ENCODE data around the gene ZNF366. TPM values are rescaled to one million over a fixed set of nuclear protein-coding genes. Genes with fewer than 3 reads are reported as not detected.

Gene ZNF366
- polyA plus RNA-seq, 3 donors, result 3.4 to 4.5 (median 4.1) TPM

DNA sequence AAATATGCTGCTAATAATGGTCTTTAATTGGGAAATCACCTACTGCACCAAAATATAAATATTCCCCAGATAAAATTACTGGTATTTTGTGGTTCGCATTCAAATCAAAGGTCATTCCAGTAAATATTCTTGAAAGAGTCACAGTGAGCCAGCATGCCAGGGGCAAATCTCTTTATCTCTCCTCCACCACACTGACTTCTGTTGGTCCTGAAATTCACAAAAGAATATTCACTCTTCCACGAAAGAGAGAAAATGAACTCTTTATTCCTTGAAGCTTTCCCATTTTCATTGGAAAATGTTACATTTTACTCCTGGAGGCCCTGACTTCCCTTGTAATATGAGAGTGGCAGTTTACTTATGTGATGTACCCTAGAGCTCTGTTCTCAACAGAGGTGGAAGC, 39.7 kb downstream of the ZNF366 start:
- no peak for DNase-seq

DNA sequence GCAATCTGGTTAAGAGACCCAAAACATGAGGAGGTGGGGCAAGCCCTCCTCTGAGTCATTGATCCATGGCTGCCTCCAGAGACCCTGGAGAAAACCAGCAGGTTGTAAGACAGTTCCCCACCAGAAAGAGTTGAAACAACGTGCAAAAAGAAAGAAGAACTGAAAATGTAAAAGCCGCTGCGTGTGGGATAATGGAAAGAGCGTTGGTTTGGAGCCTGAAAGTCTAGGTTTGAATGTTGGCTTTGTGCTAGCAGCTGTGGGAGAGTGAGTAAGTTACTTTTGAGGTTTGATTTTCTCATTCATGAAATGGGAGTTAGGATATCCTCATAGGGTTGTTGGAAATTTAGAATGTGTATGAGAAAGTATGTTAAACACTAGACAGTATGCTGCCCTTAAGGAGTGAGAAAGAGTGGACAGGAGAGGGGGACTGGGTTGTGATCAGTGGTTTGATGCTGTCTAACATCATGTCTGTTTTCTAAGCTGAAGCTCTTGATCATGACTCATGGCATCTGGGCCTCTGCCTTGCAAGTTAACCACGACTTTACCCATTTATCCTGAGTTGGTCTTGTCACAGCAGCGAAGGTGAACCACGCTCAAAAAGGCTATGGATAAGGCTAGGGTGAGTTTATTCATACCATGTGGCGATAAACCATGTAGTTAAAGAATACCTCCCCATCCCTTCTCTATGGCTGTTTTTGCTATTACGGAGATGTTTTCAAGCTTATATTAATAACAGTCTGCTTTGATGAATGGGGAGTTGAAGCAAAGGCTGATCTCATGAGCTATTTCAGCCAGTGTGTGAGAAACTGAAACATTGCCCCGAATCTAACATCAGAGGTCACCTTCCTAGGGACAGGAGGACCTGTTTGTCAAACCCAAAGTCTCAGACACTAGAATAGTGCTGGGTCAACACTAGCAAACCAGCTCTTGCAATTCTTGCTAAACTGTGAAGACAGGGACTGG, 41.3 kb downstream of the ZNF366 start:
- DNase-seq, result no peak

DNA sequence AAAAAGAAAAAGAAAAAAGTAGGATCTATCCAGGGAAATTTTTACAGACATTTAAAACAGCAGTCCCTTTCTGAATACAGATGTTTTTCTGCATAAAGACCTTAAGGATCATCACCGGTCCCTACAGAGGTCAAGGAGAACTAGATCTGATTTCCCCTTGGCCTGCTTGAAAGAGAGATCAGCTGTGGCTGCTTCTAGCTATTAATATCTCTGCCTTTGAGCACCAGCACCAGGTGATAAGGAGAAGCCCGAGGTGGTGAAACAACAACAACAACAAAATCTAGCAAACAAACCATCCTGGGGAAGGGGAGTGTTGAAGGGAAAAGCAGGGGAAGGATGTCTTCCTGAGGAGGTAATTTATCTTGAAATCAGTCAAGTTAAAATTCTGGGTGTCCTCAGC, 42.1 kb downstream of the ZNF366 start:
- no peak for DNase-seq

DNA sequence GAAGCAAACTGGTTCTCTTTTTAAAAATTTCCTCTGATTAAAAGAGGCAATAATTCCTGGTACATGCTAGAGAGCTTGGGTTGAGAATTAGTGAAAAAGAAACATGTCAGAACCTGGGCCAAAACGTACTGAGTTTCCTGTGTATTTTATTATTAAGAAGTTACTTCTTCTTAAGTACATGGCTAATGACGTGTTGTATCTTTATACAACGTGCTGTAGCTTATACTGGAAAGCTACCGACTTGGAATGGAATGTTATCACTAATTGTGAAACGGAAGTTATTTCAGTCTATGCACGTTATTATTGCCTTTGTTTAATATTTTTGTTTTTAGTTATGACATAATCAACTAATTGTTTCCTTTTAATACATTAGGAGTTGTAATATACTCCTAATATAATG, 43.1 kb downstream of the ZNF366 start:
- no peak for DNase-seq

GRCh38 chr5:72463449-72464052, 43.7 kb downstream of the ZNF366 start:
- no peak for DNase-seq

- no peak for DNase-seq
These were observed 46.8 kb downstream of the ZNF366 start for GRCh38 chr5:72460413-72460812.

GRCh38 chr5:72459913-72460312, 47.3 kb downstream of the ZNF366 start:
- DNase-seq, result no peak

DNA sequence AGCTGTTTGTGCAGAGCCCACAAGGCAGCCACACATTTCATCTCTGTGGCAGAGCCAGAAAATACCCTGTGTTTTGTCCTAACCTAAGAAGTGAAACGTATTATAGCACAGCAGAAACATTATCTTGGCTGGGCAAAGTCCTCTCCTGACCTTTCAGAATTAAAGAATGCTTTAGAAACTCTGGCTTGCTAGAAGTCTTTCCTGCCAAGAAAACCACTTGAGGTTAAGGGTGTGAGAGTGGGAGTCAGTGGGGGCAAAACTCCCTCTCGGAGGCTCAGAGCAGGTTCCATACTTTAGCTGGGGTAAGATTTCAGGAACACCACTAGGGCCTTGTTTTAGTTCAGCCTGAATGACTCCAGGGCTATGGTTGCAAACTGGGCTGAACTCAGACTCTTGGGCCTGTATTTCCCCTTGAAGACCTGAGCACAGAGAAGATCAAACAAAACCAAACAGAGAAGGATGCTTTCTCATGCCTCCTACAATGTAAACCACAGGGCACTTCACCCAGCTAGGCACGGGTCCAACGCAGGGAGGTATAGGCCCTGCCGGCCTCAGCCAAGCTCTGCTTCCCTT, 48.0 kb downstream of the ZNF366 start:
- peak; percentile 42 for DNase-seq

DNA sequence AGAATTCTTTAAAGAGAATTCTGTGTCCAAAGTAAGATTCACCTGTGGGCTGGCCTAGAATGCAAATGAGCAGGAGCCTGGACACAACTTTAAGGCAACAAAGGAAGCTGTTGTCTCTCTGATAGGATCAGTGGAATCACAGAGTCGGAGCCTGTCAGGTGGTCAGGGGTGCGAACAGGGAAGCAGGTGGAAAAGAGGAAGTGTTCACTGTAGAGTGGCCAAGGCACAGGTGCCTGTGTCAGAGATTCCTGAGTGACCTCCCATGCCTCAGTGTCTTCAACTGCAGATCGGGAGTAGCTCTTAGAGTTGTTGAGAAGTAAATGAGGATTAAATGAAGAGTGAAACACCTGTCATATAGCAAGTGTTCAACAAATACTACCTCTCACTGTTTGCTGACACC, 48.8 kb downstream of the ZNF366 start:
- DNase-seq, result no peak

- no peak for DNase-seq
These were observed 49.7 kb downstream of the ZNF366 start for GRCh38 chr5:72457491-72457890.

DNA sequence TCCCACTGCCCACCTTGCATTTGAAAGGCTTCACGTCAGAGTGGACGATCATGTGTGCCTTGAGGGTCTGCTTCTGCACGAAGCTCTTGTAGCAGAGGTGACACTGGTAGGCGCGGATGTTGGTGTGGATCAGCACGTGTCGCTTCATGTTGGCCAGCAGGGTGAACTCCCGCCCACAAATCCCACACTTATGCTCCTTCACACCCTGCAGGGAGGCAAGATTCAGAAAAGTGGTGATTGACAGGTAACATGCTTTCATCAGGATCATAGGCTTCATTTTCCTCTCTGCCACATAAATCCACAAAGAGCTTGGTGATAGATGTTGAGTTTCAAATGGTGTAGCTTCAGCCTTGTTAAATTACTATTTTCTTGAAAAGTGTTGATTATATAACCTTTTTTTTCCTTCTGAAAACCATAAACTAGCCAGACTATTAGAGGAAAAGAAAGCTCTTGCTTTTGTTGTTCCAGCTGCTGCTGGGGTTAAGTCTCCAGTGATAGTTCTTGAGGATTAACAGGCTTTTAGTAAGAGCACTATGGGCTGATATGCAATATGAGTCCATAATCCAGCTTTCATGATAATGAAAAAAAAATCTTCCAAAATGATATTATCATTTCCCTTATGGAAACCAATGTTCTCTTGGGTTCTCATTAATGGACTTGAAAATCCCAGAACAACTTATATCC, 50.7 kb downstream of the ZNF366 start:
- no peak for DNase-seq

GRCh38 chr5:72455476-72455875, 51.7 kb downstream of the ZNF366 start:
- no peak for DNase-seq

GRCh38 chr5:72454996-72455395, 52.2 kb downstream of the ZNF366 start:
- DNase-seq, result no peak

GRCh38 chr5:72453246-72453775, 53.9 kb downstream of the ZNF366 start:
- no peak for DNase-seq

DNA sequence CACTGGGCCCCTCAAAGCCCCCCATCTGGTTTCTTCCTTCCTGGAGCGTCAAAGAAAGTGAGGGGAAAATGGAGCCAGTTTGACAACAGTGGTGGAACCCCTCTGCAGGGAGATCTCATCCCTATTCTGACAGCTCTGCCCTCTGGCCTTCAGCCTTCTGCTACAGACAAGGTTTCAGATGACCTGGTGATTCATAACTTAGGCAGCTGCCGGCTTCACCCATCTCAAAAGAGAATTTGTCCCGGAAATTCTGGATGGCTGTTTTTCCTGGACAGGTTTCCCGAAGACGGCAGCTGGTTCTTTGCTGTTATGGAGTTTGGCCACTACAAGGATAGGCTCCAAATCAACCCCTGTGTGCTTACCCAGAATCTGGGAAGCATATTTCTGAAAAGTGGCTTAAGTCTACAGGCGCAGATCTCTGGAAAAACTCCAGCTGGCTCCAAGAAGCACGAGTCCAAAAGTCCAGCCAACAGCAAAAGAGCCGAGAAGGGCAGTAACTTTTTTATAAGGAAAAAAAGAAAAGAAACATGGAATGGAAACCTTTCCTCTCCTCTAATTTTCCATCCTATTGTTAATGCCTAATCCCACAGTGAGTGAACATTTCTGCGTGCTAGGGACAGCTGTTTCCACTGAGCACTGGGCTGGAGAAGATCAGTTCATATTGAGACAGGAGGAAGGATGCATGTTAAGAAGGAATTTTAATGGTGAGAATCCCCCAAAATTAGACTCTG, 54.5 kb downstream of the ZNF366 start:
- DNase-seq, result peak; percentile 78

DNA sequence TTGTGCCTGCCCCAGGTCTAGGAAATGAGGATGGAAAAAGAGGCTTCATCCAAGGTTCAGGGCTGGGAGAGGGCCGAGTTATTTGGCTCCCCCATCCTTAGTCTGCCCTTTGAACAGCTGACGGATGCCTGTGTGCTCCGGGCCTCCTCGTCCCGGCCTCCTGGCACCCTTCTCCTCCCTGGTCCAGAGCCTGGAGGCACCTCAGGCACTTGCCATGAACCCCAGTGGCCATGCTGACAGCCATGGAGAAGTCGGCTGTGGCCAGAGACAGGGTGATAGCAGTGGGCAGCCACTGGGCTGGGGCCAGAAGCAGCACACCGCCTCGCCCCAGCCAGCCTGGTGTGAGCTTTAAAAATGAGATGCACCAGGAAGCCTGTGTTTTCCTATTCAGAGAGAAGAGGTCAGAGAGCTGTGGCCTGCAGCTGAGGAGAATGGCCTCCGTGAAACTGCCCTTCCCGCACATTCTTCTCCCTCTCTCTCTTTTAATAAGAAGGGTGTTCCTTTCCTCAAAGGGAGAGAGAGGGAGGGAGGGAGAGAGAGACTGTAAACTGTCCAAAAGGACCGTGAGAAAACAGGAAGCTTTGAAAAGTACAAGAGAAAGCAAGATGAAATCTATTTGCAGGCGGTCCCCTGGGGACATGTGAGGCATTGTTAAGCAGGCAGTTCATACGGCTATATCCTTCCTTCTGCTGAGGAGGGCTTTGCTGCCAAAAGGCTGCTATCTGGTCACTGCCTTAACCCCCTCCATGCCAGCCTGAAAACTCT, 55.3 kb downstream of the ZNF366 start:
- peak; percentile 71 for DNase-seq

- DNase-seq, result no peak
These were observed 58.8 kb downstream of the ZNF366 start for GRCh38 chr5:72448368-72448767.

DNA sequence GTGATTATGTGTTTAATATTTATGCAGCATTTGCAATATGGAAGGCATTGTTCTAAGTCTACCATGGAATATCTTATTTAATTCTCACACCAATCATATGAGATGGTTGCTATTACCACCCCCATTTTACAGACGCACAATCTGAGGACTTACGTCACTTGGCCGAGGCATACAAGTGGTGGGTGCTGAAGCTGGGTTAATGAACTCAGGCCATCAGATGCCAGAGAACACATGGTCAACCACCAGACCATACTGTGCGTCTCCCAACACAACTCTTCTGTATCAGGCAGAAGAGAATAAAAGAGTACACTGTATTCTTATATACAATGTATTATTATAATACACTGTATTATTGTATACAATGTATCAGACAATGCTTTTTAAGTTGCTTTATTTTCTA, 59.5 kb downstream of the ZNF366 start:
- no peak for DNase-seq

DNA sequence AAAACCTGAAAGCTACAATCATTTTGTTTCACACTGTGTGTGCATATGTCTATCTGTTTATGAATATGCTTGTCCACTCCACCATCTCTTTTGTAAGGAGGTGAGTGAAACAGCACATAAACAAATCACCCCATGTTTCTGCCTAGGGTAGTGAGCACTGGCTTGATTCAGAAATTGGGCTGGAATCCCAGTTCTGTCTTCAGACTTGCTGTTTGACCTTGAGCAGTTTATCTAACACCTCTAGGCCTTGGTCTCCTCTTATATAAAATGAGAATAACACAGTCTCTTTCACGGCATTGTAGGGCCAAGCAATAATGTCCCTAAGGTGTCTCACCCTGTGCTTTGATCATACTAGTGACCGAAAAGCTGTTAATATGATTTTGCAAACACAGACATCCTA, 61.2 kb downstream of the ZNF366 start:
- no peak for DNase-seq

- DNase-seq, result no peak
These were observed 63.3 kb downstream of the ZNF366 start for GRCh38 chr5:72443883-72444282.

Data from renal pelvis (tissue), 4 donors.